Spleen (tissue), 7 donors: ENCODE measurements around the gene CDH26.

Source experiments
- POLR2A ChIP-seq, 3 donors: fragments of 450-650 bp; IDR thresholded peaks; one replicate each; pipeline ENCODE4 v1.5.1; 2017; ENCODE audit warnings: antibody characterized with exemption in 3 of 3, mild to moderate bottlenecking in 1 of 3
- POLR2AphosphoS5 ChIP-seq, 3 donors: sonication (generic); formaldehyde crosslinking; IDR thresholded peaks; one replicate each; pipeline ENCODE4 v1.5.1; 2017; ENCODE audit warnings: antibody characterized with exemption in 3 of 3
- TF ChIP-seq, protein P1 (sequence below), 11 experiments: fragments of 200-600 bp in 7 of 11; fragments of 450-650 bp in 4 of 11; sonication (generic) in 4 of 11; IDR thresholded peaks in 8 of 11; conservative IDR thresholded peaks in 3 of 11; 1 replicate in 7 of 11; 2 replicates in 4 of 11; pipeline versions ENCODE4 v1.4.0 to v1.8.0; 2016 to 2021; ENCODE audit warnings: antibody characterized with exemption in 11 of 11, inconsistent platforms in 4 of 11, mild to moderate bottlenecking in 1 of 11
- donor health status: DM: no; HTN: no; CAD: no; lungs with moderate emphysema.
- donor health status: DM: no; HTN: no; CAD: no.
- donor health status: DM: no; HTN: no; CAD: no.

DNA sequence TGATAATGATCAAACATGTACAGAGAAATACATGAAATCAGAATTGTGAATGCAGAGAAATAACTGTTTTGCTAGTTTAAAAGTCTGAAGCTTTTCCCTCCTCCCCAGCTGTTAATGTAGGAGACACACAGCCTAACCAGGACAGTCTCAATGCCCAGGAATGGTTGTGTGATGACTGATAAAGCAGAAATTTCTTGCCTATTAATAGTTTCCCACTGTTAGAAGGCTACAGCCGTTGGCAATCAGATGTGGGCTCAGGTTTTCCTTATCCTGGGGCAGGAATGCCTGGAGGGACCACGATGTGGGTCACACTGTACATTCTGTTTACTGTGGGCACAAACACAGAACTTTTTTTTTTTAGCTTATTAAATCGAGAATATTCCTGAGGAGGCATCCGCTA, 20.0 kb upstream of the CDH26 start:
- TF ChIP-seq POLR2AphosphoS5 (IDR thresholded peaks at IDR 0.05) (no peak), POLR2A (IDR thresholded peaks at IDR 0.05) (no peak)
- TF ChIP-seq, protein P1, sequence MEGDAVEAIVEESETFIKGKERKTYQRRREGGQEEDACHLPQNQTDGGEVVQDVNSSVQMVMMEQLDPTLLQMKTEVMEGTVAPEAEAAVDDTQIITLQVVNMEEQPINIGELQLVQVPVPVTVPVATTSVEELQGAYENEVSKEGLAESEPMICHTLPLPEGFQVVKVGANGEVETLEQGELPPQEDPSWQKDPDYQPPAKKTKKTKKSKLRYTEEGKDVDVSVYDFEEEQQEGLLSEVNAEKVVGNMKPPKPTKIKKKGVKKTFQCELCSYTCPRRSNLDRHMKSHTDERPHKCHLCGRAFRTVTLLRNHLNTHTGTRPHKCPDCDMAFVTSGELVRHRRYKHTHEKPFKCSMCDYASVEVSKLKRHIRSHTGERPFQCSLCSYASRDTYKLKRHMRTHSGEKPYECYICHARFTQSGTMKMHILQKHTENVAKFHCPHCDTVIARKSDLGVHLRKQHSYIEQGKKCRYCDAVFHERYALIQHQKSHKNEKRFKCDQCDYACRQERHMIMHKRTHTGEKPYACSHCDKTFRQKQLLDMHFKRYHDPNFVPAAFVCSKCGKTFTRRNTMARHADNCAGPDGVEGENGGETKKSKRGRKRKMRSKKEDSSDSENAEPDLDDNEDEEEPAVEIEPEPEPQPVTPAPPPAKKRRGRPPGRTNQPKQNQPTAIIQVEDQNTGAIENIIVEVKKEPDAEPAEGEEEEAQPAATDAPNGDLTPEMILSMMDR (IDR thresholded peaks at IDR 0.05 in 8 of 11, conservative IDR thresholded peaks at IDR 0.05 in 3 of 11) = no peak
